Hepatocyte (in vitro differentiated cells): ENCODE measurements around the gene PLEKHD1.

Experiments
- CTCF ChIP-seq: fragments of 200-600 bp; sonication (generic); IDR thresholded peaks from 2 replicates; pipeline ENCODE4 v1.5.1; 2016; ENCODE audit warnings: antibody characterized with exemption, mild to moderate bottlenecking; ENCODE audit not compliant: poor library complexity
- EZH2phosphoT487 ChIP-seq: fragments of 200-600 bp; sonication (generic); IDR thresholded peaks from one replicate; pipeline ENCODE4 v1.6.1; 2018; ENCODE audit warnings: antibody characterized with exemption, mild to moderate bottlenecking, low read depth, moderate library complexity; ENCODE audit not compliant: unreplicated experiment, severe bottlenecking

GRCh38 chr14:69561893-69562292 is 77.4 kb downstream of the PLEKHD1 start:
- no peak for TF ChIP-seq CTCF
- TF ChIP-seq EZH2phosphoT487: no peak
